Activated T-cell treated with anti-CD3 and anti-CD28 coated beads for 48 hours (primary cell): Measurements from ENCODE around the gene MFSD6.
"Not testable (repeated sequence)": the region's sequence is repeated elsewhere in the genome, so short reads cannot be mapped to it uniquely, and the experiment has no call there.

ENCODE experiments used
- DNase-seq: peaks from one replicate; pipeline ENCODE4 v3.0.0-alpha.2; 2020; ENCODE audit warnings: low read depth

MFSD6 gene

DNA sequence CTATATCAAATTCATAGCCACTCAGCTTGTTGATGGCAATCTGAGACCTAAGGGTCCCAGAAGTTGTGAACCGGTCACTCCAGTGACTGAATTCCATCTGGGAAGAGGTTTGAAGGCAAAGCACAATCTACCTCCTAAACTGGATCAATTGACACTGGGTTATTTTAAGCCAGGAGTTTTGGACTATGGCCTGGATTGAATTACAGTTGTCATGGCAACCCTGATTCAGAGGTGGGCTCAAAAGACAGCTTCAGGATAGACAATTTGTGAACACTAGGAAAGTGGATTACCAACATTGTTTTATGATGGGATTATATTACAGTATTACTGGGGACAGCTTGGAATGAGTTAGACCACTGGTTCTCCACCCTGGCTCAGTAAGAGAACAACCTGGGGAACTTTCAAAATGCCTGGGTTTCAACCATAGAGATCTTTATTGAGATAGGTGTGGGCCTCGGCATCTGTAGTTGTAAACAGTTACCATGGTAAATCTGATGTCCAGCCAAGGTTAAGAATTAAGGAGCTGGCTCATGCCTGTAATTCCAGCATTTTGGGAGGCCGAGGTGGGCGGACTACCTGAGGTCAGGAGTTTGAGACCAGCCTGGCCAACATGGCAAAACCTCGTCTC is 58.8 kb downstream of the MFSD6 start:
- DNase-seq: no peak

DNA sequence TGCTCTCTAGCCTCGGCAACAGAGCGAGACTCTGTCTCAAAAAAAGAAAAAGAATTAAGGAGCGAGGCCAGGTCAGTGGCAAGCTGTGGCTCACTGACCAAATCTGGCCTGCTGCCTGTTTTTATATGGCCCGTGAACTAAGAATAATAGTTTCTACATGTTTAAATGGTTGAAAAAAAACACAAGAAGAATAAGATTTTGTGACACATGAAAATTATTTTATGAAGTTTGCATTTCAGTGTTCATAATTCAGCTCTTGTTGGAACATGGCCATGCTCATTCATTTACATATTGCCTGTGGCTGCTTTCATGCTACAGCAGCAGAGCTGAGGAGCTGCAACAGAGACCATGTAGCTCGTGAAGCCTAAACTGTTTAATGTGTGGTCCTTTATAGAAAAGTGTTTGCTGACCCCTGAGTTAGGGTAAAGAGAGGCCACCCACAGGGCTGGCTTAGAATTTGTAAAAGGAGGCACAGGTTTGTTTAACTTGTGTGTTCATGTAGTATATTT is 59.5 kb downstream of the MFSD6 start:
- no peak for DNase-seq

DNA sequence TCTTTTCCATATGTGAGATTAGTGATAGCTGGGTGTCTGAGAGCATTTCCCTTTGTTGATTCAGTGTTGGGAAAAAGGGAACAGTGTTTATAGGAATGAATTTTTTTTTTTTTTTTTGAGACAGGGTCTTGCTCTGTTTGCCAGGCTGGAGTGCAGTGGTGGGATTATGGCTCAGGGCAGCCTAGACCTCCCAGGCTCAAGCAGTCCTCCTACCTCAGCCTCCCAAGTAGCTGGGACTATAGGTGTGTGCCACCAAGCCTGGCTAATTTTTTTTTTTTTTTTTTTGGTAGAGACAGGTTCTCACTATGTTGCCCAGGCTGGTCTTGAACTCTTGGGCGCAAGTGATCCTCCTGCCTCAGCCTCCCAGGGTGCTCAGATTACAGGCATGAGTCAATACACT is 60.2 kb downstream of the MFSD6 start:
- not testable (repeated sequence) for DNase-seq

DNA sequence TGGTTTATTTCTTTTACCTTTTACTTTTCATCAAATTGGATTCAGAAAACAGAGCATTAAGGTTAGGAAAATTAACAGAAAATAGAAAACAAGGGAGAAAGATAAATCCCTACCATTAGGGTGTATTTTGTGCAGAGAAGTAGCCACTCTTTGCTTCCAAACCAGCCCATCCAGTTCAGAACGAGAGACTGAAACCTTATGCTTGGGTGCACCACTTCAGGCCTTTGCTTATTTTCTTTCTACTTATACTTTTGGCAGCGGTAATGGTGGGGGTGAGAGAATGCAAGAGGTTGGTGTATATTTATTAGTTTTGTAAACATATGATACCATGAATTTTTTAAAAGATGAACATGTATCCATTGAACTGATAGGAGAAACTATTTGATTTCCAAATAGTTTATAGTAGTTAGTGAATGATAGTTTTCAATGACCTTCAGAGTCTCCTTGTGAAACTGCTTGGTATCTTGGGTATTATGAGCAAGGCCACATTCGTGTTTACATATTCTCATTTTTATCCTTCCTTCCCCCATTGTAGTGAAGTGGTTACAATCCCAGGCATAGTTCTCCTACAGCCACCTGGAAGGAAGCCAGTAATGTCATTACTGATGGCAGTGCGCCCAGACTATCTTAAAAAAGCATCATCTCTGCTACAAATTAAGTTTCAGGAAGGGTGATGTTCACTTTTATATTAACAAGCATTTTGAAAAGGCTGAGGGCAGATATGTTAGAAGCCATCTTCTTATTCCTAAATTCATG is 60.8 kb downstream of the MFSD6 start:
- no peak for DNase-seq

DNA sequence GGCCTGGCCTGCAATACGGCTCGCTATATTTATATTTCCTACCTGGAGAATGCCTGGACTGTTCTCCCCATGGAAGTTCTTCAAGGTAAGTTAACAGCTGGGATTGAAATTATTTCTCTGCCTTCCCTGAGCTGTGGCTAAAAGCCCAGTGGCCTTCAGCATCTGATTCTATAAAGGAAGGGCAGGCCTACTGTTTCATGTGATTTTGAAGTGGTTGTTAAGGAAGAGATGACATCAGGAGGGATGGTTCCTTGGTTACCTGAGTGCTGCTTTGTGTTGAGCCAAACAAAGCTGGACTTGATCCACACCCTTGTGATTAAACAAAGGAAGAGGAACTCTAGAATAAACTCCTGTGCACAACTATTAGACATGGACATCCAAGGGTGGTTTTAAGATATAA is 61.6 kb downstream of the MFSD6 start:
- no peak for DNase-seq

DNA sequence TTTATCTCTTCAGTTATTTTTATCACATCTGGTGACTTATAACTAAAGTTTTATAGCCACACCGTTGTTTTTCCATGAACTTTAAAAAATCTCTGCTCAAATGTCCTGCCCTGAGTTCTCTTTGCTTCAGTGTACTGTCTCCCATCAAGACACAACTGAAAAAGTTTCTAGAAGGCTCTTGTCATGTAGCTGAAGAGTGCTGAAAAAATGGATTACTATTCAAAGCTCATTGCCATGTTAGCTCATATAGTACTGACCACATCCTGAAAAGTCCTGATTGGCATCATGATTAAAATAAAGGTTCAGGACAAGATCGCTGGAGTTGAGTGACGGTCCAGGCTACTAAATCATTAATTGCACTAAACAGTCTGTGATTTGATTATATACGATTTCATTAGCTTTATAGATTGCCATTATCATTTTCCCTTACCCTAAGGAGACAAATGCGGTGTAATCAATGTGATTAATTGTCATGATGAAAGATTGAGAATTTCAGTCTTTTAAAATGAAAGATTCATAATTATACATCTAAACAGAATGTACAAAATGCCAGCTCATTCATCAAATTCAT is 62.2 kb downstream of the MFSD6 start:
- DNase-seq: no peak

DNA sequence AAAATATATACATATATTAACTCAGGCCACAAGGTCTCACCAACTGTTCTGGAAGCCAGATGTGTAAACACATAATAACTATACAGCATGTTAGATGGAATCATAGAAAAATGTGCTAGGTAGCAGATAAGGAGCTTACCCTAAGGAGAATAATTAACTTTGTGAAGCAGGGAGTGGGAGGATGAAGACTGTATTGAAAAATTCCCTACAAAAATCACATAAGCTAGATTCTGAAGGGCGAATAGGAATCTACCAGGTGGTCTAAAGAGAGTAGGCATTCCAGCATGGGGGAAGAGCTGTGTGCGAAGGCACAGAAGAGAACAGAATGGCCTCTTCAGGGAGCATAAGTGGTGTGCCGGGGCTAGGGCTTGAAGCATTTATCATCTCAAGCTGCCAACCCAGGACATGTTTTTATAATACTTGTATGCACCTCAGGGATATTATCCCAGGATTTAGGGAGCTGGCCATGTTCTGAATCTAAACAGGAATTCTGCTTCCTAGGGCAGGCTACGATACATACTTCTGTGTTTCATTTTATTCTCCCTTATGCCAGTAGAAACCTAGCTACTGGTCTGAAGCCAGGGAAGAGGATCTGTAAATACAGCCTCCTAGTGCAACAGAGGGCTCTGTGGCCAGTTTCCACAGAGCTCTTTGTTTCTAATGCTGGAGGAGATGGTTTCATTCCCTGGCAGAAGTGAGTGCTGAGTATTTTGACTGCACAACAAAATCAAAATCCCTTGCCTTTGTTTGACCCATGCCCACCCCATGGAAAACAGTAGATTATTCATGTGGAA is 69.7 kb downstream of the MFSD6 start:
- DNase-seq: no peak

DNA sequence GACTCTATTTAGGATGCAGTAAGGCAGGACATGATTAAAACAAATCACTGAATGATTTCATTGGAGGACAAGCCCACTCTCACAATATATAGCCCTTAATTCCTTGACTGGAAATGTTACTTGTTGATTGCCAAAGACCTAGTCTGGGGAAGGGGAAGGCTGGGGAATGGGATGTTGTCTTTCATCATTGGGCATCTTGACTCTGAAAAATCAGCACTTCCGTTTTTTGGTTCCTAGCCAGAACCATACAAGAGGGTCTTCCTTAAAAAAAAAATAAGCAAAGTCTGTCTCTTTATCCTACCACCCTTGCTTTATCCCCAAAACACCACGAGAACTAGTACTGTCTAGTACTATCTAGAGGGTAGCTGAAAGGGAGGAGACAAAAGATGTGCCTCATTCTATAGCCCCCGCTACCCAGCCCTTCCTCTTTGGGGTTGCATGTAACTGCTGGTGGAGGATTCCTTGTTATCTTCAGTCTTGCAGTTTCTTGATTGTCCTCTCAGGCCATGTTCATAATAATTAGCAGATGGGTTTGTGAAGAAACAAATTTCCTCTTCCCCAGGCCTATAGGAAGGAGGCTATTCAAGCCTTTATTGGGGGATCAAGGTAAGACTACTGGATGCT is 70.5 kb downstream of the MFSD6 start:
- no peak for DNase-seq

DNA sequence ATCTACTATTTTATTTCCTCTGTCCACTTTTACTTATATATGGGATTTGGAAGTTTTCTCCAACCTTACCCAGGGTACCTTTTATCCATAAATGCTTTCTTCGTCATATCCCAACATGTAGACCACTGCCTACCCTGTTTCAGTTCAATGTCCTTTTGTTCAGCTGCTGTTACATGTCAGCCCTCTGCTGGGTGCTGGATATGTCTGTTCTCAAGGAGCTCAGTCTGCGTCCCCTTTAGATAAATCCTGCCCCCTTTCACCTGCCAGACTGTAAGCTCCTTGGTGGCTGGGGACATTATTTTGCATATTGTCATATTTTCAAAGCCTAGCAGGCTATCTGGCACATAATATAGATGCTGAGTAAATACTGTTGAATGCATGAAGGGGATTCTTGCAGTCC is 73.2 kb downstream of the MFSD6 start:
- no peak for DNase-seq

DNA sequence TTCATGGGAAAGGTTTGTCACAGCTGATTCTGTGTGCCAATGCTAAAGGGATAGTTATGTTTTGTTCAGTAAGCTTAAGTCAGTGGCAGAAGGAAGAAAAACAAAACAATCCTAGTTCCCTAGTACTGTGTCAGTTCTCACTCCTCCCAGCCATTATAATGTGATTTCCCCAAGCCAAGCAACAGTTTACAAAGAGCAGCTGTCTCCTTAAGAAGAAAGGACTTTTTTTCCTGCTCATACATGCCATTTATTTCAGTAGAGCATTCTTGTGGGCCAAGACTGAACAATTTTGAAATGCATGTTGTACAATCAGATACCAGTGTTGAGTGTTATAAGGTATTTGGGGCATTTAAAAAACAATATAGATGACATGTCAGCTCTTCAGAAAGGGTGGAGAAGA is 74.3 kb downstream of the MFSD6 start:
- no peak for DNase-seq

DNA sequence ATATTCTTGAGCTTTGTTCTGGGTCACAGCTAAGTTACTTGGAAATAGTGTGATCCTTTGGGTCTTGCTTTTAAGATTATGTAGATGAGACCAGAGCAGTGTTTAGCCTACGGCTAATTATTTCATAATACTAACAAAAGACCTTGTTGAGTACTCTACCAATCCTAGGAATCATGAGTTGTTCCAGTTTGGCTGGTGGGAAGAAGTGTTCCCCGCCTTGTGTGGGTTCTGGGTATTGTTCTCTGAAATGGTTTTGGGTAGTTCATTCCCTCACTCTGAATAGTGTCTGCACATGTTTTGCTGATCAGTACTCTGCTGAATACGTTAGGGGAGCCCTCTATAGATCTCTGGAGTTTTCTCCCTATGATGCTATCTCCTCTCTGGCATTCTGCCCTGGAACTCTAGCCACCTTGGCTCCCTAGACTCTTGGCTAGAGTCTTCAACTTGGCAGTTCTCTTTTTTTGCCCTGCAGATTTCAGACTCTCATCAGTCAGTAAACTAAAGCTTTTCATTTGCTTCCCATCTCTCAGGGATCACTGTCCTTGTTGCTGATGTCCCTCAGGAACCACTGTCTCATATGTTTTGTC is 78.0 kb downstream of the MFSD6 start:
- no peak for DNase-seq

DNA sequence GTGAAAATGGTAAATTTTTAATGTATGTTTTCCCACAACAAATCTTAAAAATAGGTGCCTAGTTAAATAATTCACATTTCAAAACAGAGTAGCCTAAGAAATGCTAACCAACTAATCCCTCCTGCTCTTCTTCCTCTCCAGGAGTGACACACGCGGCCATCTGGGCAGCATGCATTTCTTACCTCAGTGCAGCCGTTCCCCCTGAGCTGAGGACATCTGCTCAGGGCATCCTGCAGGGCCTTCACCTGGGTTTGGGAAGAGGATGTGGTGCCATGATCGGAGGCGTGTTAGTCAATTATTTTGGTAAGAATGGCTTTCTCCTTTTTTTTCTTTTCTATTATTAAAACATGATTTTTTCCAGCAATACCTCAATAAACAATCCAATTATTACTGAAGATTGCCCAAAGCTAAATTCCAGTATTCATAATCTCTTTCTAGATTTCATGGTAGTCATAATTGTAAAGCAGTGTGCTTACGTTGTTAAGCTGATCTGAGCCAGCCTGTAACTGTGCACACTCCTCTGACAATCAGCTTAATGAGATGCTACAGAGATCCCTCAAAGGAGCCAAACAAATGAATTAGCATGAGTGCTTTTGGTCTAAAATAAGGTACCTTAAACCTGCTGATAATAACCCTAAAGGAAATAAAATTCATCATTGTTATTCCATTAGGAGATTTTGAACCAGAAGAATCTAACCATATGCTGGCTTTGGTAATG is 80.5 kb downstream of the MFSD6 start:
- DNase-seq: no peak

DNA sequence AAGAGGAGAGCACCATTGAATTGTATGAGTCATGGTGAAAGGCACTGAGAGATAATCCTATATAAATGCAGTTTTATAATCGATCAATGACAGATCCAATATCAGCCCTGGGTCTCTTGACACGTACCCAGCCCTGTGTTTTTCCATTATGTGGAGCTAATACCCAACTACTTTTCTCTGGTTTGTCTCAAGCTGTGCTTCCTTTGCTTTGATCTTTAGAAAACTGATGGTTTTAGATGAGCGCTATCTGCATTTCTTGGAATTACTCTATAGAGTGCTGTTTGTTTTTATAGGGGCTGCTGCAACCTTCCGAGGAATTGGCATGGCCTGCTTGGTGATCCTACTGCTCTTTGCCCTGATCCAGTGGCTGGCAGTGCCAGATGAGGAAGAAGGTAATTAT is 81.3 kb downstream of the MFSD6 start:
- DNase-seq: no peak

DNA sequence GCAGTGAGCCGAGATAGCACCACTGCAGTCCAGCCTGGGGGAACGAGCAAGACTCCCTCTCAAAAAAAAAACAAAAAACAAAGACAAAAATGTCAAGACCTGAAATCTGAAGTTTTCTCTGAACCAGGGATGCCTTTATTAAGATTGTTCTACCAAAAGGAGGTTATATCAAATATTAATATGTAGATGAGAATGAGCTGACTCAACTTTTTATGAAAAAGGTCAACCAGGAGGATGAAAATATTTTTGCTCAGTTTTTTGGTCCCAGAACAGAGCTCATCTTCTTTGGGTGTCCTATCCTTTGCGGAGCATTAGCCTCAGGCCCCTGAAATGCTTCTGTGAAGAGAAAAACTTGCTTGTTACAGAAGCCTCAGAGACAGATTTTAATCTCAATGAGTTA is 82.3 kb downstream of the MFSD6 start:
- no peak for DNase-seq

DNA sequence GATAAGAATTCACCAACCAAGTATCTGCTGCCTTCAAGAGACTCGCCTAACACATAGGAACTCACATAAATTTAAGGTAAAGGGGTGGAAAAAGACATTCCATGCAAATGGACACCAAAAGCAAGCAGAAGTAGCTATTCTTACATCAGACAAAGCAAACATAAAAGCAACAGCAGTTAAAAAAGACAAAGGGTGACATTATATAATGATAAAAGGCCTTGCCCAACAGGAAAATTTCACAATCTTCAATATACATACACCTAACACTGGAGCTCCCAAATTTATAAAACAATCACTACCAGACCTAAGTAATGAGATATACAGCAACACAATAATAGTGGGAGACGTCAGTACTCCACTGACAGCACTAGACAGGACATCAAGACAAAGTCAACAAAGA is 84.9 kb downstream of the MFSD6 start:
- no peak for DNase-seq

DNA sequence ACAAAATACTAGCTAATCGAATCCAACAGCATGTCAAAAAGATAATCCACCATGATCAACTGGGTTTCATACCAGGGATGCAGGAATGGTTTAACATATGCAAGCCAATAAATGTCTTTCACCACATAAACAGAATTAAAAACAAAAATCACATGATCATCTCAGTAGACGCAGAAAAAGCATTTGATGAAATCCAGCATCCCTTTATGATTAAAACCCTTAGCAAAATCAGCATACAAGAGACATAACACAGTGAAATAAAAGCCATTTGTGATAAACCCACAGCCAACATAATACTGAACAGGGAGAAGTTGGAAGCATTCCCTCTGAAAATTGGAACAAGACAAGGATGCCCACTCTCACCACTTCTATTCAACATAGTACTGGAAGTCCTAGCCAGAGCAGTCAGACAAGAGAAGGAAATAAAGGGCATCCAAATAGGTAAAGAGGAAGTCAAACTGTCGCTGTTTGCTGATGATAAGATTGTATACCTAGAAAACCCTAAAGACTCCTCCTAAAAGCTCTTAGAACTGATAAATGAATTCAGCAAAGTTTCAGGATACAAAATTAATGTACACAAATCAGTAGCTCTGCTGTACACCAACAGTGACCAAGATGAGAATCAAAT is 86.6 kb downstream of the MFSD6 start:
- DNase-seq: not testable (repeated sequence)

DNA sequence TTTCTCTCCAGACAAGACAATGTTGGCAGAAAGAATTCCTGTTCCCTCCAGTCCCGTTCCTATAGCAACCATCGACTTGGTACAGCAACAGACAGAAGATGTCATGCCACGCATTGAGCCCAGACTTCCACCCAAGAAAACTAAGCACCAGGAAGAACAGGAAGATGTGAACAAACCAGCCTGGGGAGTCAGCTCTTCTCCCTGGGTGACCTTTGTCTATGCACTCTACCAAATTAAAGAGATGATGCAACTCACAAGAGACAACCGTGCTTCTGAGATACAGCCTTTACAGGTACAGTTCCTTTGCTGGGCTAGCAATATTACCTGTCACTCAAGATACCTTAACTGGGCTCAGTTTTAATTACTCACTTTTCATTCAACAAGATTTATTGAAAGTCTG is 89.3 kb downstream of the MFSD6 start:
- DNase-seq: no peak

DNA sequence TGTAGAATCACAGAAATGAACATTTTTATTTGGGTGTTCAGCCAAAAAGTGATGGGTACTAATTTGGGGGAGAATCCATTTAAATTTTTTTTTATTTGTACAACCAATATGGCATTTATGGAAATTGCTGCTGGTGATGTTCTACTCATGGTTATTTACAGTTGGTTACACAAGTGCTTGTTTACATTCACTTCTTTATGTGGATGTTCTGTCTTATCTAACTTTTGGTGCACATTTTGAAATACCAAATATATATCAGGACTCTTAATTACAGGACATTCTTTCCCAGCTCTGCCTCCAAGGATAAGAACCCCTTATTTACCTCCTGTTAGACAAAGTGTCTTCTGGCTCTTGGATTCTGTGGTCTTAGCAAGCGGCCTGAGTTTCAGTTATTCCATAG is 91.1 kb downstream of the MFSD6 start:
- DNase-seq: no peak

DNA sequence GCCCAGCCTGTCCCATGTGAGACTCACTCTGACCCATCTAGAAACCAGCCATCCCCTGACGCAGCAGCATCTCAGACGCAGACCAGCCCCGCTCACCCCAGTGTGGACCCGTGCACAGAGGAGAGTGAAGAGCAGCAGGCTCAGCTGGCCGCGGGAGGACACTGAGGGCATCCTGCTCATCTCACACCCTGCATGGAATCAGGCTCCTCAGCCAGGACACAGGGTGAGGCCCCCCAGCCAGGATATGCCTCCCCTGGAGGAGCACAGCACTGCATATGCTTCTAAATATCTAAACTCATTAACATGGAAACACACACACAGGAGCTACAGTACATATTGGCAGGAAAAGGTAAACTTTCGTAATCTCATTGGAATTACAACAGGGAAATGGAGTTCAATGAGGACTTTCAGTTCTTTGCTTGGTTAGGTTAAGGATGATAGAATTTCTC is 91.9 kb downstream of the MFSD6 start:
- no peak for DNase-seq

DNA sequence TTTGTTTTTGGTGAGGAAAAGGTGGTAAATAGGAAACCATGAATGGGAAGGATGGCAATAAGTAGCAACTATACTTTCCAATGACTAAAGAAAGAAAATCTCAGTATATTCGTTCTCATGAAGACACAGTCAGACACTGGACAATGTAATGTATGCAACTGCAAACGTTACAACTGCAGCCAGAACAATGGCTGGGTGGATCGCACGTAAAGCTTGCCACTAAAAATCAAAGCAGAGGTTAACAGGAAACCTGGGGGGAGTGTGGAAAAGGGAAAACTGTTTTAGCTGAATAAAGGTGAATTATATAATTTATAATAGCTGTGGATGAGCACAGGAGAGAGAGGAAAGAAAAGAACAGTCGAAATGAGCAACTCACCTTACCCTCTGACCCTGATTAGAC is 93.1 kb downstream of the MFSD6 start:
- no peak for DNase-seq
